ENCODE results near the gene POU1F1.
A peak's percentile ranks its signal among the peaks of the same experiment; 100 is the strongest.

Gene POU1F1

DNA sequence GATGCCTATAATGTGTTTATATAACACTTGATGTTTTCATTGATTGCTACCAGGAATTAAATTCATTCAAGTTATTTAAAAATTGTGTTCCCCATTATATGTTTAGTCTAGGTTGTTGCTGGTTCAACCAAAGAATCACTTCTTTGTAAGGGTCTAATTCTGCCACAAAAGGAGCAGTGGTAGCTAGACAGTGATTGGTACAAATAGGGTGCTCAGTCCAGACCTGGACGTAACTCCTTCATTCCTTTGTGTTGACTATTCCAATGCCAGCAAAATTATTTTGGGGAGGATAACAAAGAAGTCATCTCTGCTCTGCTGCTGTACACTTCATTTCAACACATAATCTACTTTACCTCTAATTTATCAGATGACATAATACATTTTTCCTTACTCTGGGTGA, 48.1 kb downstream of the POU1F1 start:
- Histone ChIP-seq H3K4me2 (ENCODE audit: low read length) (peak overlapping the region; percentile 90), H3K4me3 (ENCODE audit: low read length) (peak overlapping the region; percentile 93), H3K9ac (ENCODE audit: low read length) (peak overlapping the region; percentile 91), H2AFZ (ENCODE audit: low read depth, low read length) (no peak overlapping the region), H3K27me3 (ENCODE audit: low read depth, low read length) (no peaks in the 10 kb centered on the region), H4K20me1 (ENCODE audit: insufficient read depth, low read length) (peaks cover 29% of the 10 kb centered on the region; the same call in 1 of the 2 replicates), H3K9me3 (ENCODE audit: insufficient read depth, low read length) (no peaks in the 10 kb centered on the region), H3K4me1 (ENCODE audit: low read length) (peaks cover 12% of the 10 kb centered on the region), H3K36me3 (replicated peaks; ENCODE audit: low read depth, low read length) (peaks cover 2% of the 10 kb centered on the region), H3K79me2 (ENCODE audit: low read length) (peaks cover 53% of the 10 kb centered on the region), H3K27ac (ENCODE audit: low read length) (no peak overlapping the region)
- TF ChIP-seq, protein P1, sequence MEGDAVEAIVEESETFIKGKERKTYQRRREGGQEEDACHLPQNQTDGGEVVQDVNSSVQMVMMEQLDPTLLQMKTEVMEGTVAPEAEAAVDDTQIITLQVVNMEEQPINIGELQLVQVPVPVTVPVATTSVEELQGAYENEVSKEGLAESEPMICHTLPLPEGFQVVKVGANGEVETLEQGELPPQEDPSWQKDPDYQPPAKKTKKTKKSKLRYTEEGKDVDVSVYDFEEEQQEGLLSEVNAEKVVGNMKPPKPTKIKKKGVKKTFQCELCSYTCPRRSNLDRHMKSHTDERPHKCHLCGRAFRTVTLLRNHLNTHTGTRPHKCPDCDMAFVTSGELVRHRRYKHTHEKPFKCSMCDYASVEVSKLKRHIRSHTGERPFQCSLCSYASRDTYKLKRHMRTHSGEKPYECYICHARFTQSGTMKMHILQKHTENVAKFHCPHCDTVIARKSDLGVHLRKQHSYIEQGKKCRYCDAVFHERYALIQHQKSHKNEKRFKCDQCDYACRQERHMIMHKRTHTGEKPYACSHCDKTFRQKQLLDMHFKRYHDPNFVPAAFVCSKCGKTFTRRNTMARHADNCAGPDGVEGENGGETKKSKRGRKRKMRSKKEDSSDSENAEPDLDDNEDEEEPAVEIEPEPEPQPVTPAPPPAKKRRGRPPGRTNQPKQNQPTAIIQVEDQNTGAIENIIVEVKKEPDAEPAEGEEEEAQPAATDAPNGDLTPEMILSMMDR (IDR thresholded peaks at IDR 0.05; ENCODE audit: low read depth, low read length), result no peak
- TF ChIP-seq EZH2phosphoT487 (IDR thresholded peaks at IDR 0.05; ENCODE audit: low read depth), result no peak

DNA sequence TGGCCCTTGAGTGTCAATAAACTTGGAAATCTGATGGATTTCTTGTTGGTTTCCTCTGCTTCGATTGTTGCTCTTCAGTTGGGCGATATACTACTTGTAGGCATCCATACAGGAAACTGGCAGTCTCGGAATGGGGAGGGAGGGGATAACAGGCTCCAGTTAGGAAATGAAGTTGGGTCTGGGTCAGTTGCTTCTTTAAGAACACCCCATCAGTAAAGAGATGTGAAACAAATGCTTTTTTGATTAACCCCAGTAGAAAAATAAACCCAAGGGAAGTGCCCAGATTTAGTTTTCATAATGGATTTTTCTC, 48.6 kb downstream of the POU1F1 start:
- peak overlapping the region; percentile 93 for H3K4me3 ChIP-seq (ENCODE audit: low read length)
- H2AFZ ChIP-seq (ENCODE audit: low read depth, low read length), result peak overlapping the region; percentile 98
- peaks cover 25% of the 10 kb centered on the region; the same call in 1 of the 2 replicates for H4K20me1 ChIP-seq (ENCODE audit: insufficient read depth, low read length)
- H3K9me3 ChIP-seq (ENCODE audit: insufficient read depth, low read length), result no peaks in the 10 kb centered on the region; the same call in 1 of the 2 replicates
- peak overlapping the region; percentile 91 for H3K9ac ChIP-seq (ENCODE audit: low read length)
- peaks cover 2% of the 10 kb centered on the region for H3K36me3 ChIP-seq (replicated peaks; ENCODE audit: low read depth, low read length)
- TF ChIP-seq, protein P1 (IDR thresholded peaks at IDR 0.05; ENCODE audit: low read depth, low read length), result no peak
- TF ChIP-seq EZH2phosphoT487 (IDR thresholded peaks at IDR 0.05; ENCODE audit: low read depth), result no peak
- peak overlapping the region; percentile 58; the same call in 1 of the 2 replicates for H3K27ac ChIP-seq (ENCODE audit: low read length)
- H3K4me2 ChIP-seq (ENCODE audit: low read length), result peak overlapping the region; percentile 90
- no peaks in the 10 kb centered on the region for H3K27me3 ChIP-seq (ENCODE audit: low read depth, low read length)
- H3K79me2 ChIP-seq (ENCODE audit: low read length), result peaks cover 49% of the 10 kb centered on the region
- peaks cover 12% of the 10 kb centered on the region for H3K4me1 ChIP-seq (ENCODE audit: low read length)

DNA sequence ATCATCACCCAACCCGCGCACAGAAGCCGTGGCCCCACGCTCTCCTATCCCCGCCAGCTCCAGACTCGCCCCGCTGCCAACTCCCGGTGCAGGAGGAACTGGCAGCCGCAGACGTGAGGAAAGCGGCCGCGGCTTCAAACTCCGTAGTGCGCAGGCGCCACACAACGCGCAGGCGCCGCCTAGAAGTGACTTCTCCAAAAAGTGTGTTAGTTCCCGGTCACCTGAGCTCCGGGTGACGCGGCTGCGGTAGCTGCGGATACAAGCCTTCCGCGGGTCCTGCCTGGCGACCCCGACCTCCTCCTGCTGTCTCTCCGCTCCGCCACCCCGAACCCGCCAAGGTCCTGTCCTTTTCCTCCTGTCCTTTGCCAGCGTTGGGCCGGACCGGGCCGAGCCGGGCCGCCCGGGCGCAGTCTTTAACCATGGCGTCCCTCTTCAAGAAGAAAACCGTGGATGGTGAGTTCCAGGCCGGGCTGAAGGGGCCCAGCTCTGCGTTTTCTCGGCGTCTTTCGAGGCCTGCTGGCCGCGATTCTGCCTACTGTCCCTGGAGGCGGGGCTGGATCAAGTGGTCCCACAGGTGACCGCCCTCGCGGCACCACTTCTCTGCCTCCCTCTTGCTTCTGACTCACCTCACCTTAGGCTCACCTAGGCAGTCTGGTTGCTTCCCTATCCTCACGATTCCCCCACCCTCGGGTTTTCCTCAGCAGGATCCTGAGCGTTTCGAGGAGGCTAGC, 49.1 kb downstream of the POU1F1 start, which contains the start of gene CHMP2B:
CHMP2B (plus strand) TSS at position 206 of the 731 bp plus-strand sequence; CDS start at position 420, 214 bp downstream.
- Histone ChIP-seq H3K9me3 (ENCODE audit: insufficient read depth, low read length) (peaks cover 4% of the 10 kb centered on the region; the same call in 1 of the 2 replicates), H3K4me3 (ENCODE audit: low read length) (peak within 1 kb of the TSS; percentile 93), H3K4me1 (ENCODE audit: low read length) (peaks cover 12% of the 10 kb centered on the region), H3K27me3 (ENCODE audit: low read depth, low read length) (no peaks in the 10 kb centered on the region), H2AFZ (ENCODE audit: low read depth, low read length) (peak within 1 kb of the TSS; percentile 98), H3K9ac (ENCODE audit: low read length) (peak within 1 kb of the TSS; percentile 91), H3K27ac (ENCODE audit: low read length) (peak within 1 kb of the TSS; percentile 58), H3K4me2 (ENCODE audit: low read length) (peak within 1 kb of the TSS; percentile 90), H4K20me1 (ENCODE audit: insufficient read depth, low read length) (peaks cover 20% of the 10 kb centered on the region; the same call in 1 of the 2 replicates), H3K36me3 (replicated peaks; ENCODE audit: low read depth, low read length) (no peaks in the 10 kb centered on the region), H3K79me2 (ENCODE audit: low read length) (peaks cover 45% of the 10 kb centered on the region)
- TF ChIP-seq, protein P1 (IDR thresholded peaks at IDR 0.05; ENCODE audit: low read depth, low read length), result no peak
- TF ChIP-seq EZH2phosphoT487 (IDR thresholded peaks at IDR 0.05; ENCODE audit: low read depth), result no peak

DNA sequence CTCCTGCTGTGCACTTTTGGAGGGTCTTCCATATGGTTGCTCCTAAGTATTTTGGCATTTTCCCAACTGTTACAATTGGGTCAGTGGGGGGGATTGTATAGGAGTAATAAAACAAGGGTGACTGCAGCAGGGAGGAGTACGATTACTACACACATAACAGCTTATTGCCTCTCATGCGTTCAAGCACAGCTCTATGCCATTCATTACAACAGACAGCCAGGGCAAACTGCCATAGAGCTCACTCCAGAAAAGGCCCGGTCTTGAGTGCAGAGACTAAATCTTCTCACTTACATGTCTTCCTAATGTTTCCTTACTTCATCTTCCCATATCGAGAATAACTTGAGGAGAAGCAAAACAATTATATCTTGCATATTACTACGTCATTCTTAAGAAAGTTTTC, 50.7 kb downstream of the POU1F1 start:
- TF ChIP-seq EZH2phosphoT487 (IDR thresholded peaks at IDR 0.05; ENCODE audit: low read depth), result no peak
- TF ChIP-seq, protein P1 (IDR thresholded peaks at IDR 0.05; ENCODE audit: low read depth, low read length), result no peak

More for the DNA sequence above, 50.7 kb downstream of the POU1F1 start:
- H3K79me2 ChIP-seq (ENCODE audit: low read length), result peaks cover 34% of the 10 kb centered on the region
- no peaks in the 10 kb centered on the region for H3K36me3 ChIP-seq (replicated peaks; ENCODE audit: low read depth, low read length)
- H3K4me1 ChIP-seq (ENCODE audit: low read length), result peaks cover 12% of the 10 kb centered on the region
- H3K4me3 ChIP-seq (ENCODE audit: low read length), result 0 out of 2 replicates have a peak overlapping the region, but pooled peaks have one; percentile 93
- H3K27ac ChIP-seq (ENCODE audit: low read length), result no peak overlapping the region
- no peak overlapping the region for H3K4me2 ChIP-seq (ENCODE audit: low read length)
- H4K20me1 ChIP-seq (ENCODE audit: insufficient read depth, low read length), result peaks cover 11% of the 10 kb centered on the region; the same call in 1 of the 2 replicates
- no peak overlapping the region for H2AFZ ChIP-seq (ENCODE audit: low read depth, low read length)
- H3K9me3 ChIP-seq (ENCODE audit: insufficient read depth, low read length), result peaks cover 4% of the 10 kb centered on the region; the same call in 1 of the 2 replicates
- no peak overlapping the region for H3K9ac ChIP-seq (ENCODE audit: low read length)
- no peaks in the 10 kb centered on the region for H3K27me3 ChIP-seq (ENCODE audit: low read depth, low read length)
